GM21526 (cell line): ENCODE measurements around the gene FOXJ1.

Experiments
- ATAC-seq: cut with Tn5 transposase; IDR thresholded peaks from one replicate; pipeline ENCODE4 v1.9.1; 2021; ENCODE audit warnings: moderate library complexity; ENCODE audit not compliant: unreplicated experiment, low FRiP score

Gene FOXJ1

GRCh38 chr17:76161619-76162266 is 20.7 kb upstream of the FOXJ1 start:
- no peak for ATAC-seq

- no peak for ATAC-seq
Measured at GRCh38 chr17:76160896-76161528, 20.0 kb upstream of the FOXJ1 start.

- ATAC-seq: no peak
Measured at GRCh38 chr17:76159157-76159556, 18.1 kb upstream of the FOXJ1 start.

- no peak for ATAC-seq
Measured at GRCh38 chr17:76157759-76158158, 16.7 kb upstream of the FOXJ1 start.

- no peak for ATAC-seq
Measured at GRCh38 chr17:76156662-76156991, 15.6 kb upstream of the FOXJ1 start.

- no peak for ATAC-seq
Measured at GRCh38 chr17:76155988-76156661, 15.1 kb upstream of the FOXJ1 start.

GRCh38 chr17:76154936-76155845 is 14.1 kb upstream of the FOXJ1 start:
- ATAC-seq: no peak

GRCh38 chr17:76154292-76154691 is 13.2 kb upstream of the FOXJ1 start:
- no peak for ATAC-seq

- no peak for ATAC-seq
Measured at GRCh38 chr17:76153640-76154039, 12.6 kb upstream of the FOXJ1 start.

- no peak for ATAC-seq
Measured at GRCh38 chr17:76153202-76153601, 12.2 kb upstream of the FOXJ1 start.

- no peak for ATAC-seq
Measured at GRCh38 chr17:76152591-76152990, 11.5 kb upstream of the FOXJ1 start.

GRCh38 chr17:76151896-76152454 is 10.9 kb upstream of the FOXJ1 start:
- ATAC-seq: no peak

GRCh38 chr17:76150712-76151622 is 9.9 kb upstream of the FOXJ1 start:
- ATAC-seq: no peak

GRCh38 chr17:76149214-76149613 is 8.2 kb upstream of the FOXJ1 start:
- no peak for ATAC-seq

GRCh38 chr17:76148015-76148326 is 6.9 kb upstream of the FOXJ1 start:
- no peak for ATAC-seq

- ATAC-seq: no peak
Measured at GRCh38 chr17:76147211-76148014, 6.4 kb upstream of the FOXJ1 start.

GRCh38 chr17:76146053-76146851 is 5.2 kb upstream of the FOXJ1 start:
- ATAC-seq: no peak
